Liver (tissue), 9 donors: ENCODE data around the gene SIDT2. TPM values are rescaled to one million over a fixed set of nuclear protein-coding genes. Genes with fewer than 3 reads are reported as not detected.

ENCODE experiments used
- DNase-seq: peaks from one replicate; pipeline ENCODE4 v3.0.0-alpha.2; 2017; ENCODE audit warnings: low spot score
- H3K27ac ChIP-seq, 2 donors: one replicate each; pipeline ENCODE4 v1.7.0; 2013; ENCODE audit warnings: inconsistent platforms in 2 of 2, low read length in 2 of 2, control low read depth in 1 of 2, low read depth in 1 of 2, mild to moderate bottlenecking in 1 of 2
- H3K27me3 ChIP-seq, 4 donors: one replicate each; pipeline versions ENCODE4 v1.6.1 to v1.7.0; 2013; ENCODE audit warnings: low read length in 3 of 4, inconsistent platforms in 1 of 4, mild to moderate bottlenecking in 1 of 4, moderate library complexity in 1 of 4; ENCODE audit not compliant: control insufficient read depth in 4 of 4, insufficient read depth in 4 of 4
- H3K36me3 ChIP-seq, 4 donors: one replicate each; pipeline versions ENCODE4 v1.6.1 to v1.7.0; 2013; ENCODE audit warnings: low read length in 3 of 4, mild to moderate bottlenecking in 3 of 4, low read depth in 1 of 4, moderate library complexity in 1 of 4; ENCODE audit not compliant: control insufficient read depth in 4 of 4, insufficient read depth in 3 of 4
- H3K4me1 ChIP-seq, 4 donors: one replicate each; pipeline versions ENCODE4 v1.6.1 to v1.7.0; 2013; ENCODE audit warnings: low read length in 3 of 4, mild to moderate bottlenecking in 3 of 4, moderate library complexity in 1 of 4; ENCODE audit not compliant: control insufficient read depth in 4 of 4, insufficient read depth in 4 of 4
- H3K4me3 ChIP-seq, 3 donors: one replicate each; pipeline versions ENCODE4 v1.6.1 to v1.7.0; 2013; ENCODE audit warnings: low read length in 3 of 3, control low read depth in 1 of 3, low read depth in 1 of 3, mild to moderate bottlenecking in 1 of 3
- H3K9ac ChIP-seq, 2 donors: one replicate each; pipeline ENCODE4 v1.7.0; 2013; ENCODE audit warnings: low read length in 2 of 2, mild to moderate bottlenecking in 2 of 2, moderate library complexity in 2 of 2, control low read depth in 1 of 2, low read depth in 1 of 2
- H3K9me3 ChIP-seq, 4 donors: one replicate each; pipeline versions ENCODE4 v1.6.1 to v1.7.0; 2013; ENCODE audit warnings: low read length in 3 of 4; ENCODE audit not compliant: control insufficient read depth in 4 of 4
- EGR1 ChIP-seq, 2 donors: IDR thresholded peaks; 2 replicates each; pipeline ENCODE4 v1.6.1; 2016 to 2018; ENCODE audit warnings: antibody characterized with exemption in 2 of 2, low read depth in 2 of 2
- FOXA1 ChIP-seq: IDR thresholded peaks from 2 replicates; pipeline ENCODE4 v1.6.1; 2016; ENCODE audit warnings: antibody characterized with exemption
- FOXA2 ChIP-seq: IDR thresholded peaks from 2 replicates; pipeline ENCODE4 v1.6.1; 2016; ENCODE audit warnings: antibody characterized with exemption
- GABPA ChIP-seq, 2 donors: IDR thresholded peaks in 1 of 2; conservative IDR thresholded peaks in 1 of 2; 2 replicates each; pipeline ENCODE4 v1.6.1; 2016; ENCODE audit warnings: antibody characterized with exemption in 2 of 2, mild to moderate bottlenecking in 1 of 2, moderate library complexity in 1 of 2
- HNF4A ChIP-seq, 2 donors: conservative IDR thresholded peaks; 2 replicates each; pipeline ENCODE4 v1.6.1; 2016; ENCODE audit warnings: antibody characterized with exemption in 2 of 2, mild to moderate bottlenecking in 2 of 2
- HNF4G ChIP-seq: IDR thresholded peaks from 2 replicates; pipeline ENCODE4 v1.6.1; 2016; ENCODE audit warnings: antibody characterized with exemption
- JUND ChIP-seq, 2 donors: IDR thresholded peaks; 2 replicates each; pipeline ENCODE4 v1.6.1; 2016; ENCODE audit warnings: antibody characterized with exemption in 2 of 2
- NR2F2 ChIP-seq: IDR thresholded peaks from 2 replicates; pipeline ENCODE4 v1.6.1; 2016; ENCODE audit warnings: antibody characterized with exemption
- RAD21 ChIP-seq, 2 donors: IDR thresholded peaks; 2 replicates each; pipeline ENCODE4 v1.6.1; 2016; ENCODE audit warnings: antibody characterized with exemption in 2 of 2, mild to moderate bottlenecking in 2 of 2
- RXRA ChIP-seq, 2 donors: IDR thresholded peaks; 2 replicates each; pipeline ENCODE4 v1.6.1; 2017 to 2018; ENCODE audit warnings: antibody characterized with exemption in 2 of 2, mild to moderate bottlenecking in 1 of 2
- SP1 ChIP-seq: IDR thresholded peaks from 2 replicates; pipeline ENCODE4 v1.6.1; 2018; ENCODE audit warnings: antibody characterized with exemption, mild to moderate bottlenecking
- TAF1 ChIP-seq: conservative IDR thresholded peaks from 2 replicates; pipeline ENCODE4 v1.6.1; 2016; ENCODE audit warnings: antibody characterized with exemption, mild to moderate bottlenecking
- YY1 ChIP-seq: IDR thresholded peaks from 2 replicates; pipeline ENCODE4 v1.6.1; 2016; ENCODE audit warnings: antibody characterized with exemption, mild to moderate bottlenecking
- WGBS: extraction: QIAGEN DNeasy Blood & Tissue Kit; methylation state at CpG from one replicate; pipeline ENCODE4 v1.1.7; 2013; 5-methylcytosine and 5-hydroxymethylcytosine counted together
- polyA plus RNA-seq, 2 donors: library from polyadenylated mRNA; stranded (reverse) in 1 of 2; unstranded in 1 of 2; fragments of 200-250 nt in 1 of 2; fragments of >200 nt in 1 of 2; fragmentation: Nextera tagmentation in 1 of 2; extraction: Ambion mirVana in 1 of 2; gene quantifications; one replicate each; pipeline versions ENCODE4 v1.2.1 to v1.2.3, GENCODE V29; 2013 to 2015
- total RNA-seq, 2 donors: library from RNA; depleted of rRNA; stranded (reverse); fragments of >200 nt; gene quantifications; one replicate each; pipeline ENCODE4 v1.2.3, GENCODE V29; 2014
- TF ChIP-seq, protein P1 (sequence below): IDR thresholded peaks from 2 replicates; pipeline ENCODE4 v1.6.1; 2016; ENCODE audit warnings: antibody characterized with exemption
- TF ChIP-seq, protein P2 (sequence below): IDR thresholded peaks from 2 replicates; pipeline ENCODE4 v1.6.1; 2016; ENCODE audit warnings: antibody characterized with exemption
- TF ChIP-seq, protein P3 (sequence below): IDR thresholded peaks from 2 replicates; pipeline ENCODE4 v1.6.1; 2016; ENCODE audit warnings: antibody characterized with exemption
- TF ChIP-seq, protein P4 (sequence below): IDR thresholded peaks from 2 replicates; pipeline ENCODE4 v1.6.1; 2016; ENCODE audit warnings: antibody characterized with exemption, mild to moderate bottlenecking
- TF ChIP-seq, protein P5 (sequence below): fragments of 150-350 bp; IDR thresholded peaks from 2 replicates; pipeline ENCODE4 v1.5.1; 2017; ENCODE audit warnings: improper control_type of control experiment, low read depth, low read length; ENCODE audit not compliant: missing input control
- donor health status: healthy.
- donor health status: healthy.
- donor health status: healthy.
- donor health status: healthy.
- donor health status: healthy.

Gene SIDT2
- total and polyA plus RNA-seq, 4 donors: 11.2 to 42.9 (median 22.4) TPM

DNA sequence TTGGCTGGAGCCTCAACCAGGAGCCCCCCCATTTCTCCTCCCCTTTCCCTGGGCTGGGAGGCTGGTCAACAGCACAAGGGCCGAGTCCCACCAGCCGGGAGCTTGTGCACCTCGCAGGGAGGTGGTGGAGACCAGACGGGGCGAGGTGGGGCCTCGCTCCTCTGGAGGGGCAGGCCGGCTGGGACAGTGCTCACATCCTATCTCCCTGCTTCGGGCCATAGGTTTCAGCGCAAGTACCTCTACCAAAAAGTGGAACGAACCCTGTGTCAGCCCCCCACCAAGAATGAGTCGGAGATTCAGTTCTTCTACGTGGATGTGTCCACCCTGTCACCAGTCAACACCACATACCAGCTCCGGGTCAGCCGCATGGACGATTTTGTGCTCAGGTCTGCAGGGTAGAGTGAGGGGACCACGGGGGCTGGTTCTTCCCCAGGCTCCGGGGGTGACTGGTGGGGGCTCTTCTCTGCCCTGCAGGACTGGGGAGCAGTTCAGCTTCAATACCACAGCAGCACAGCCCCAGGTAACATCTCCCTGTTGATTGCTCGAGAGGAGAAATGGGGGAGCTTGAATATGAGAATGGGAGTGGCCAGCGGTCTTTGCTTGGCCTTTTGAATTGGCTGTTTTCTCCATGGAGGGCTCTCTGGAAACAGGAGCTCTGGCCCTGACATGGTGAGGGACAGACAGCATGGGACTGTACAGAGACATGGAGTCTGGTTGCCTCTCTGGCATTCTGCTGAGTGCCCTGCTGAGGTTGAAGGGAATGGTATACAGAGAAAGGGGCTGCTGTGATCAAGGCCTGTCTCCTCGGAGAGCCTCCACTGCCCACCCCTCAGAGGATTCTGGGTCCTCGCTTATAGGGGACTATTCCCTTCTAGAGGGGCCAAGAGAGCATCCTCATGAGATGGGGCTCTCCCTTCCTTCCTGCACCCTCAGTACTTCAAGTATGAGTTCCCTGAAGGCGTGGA, 3.3 kb downstream of the SIDT2 start:
- 95% methylated on average over 22 of the region's 22 CpGs for whole genome bisulfite sequencing
- H3K36me3 ChIP-seq: peaks cover 3 to 30% (median 12%) of the 10 kb centered on the region in 4 donors
- H3K4me1 ChIP-seq: peaks cover 4 to 23% (median 18%) of the 10 kb centered on the region in 4 donors
- H3K4me3 ChIP-seq: no peak overlapping the region
- no peaks in the 10 kb centered on the region for H3K9me3 ChIP-seq
- H3K9ac ChIP-seq: no peak overlapping the region
- no peaks in the 10 kb centered on the region for H3K27me3 ChIP-seq
- TF ChIP-seq, protein P1, sequence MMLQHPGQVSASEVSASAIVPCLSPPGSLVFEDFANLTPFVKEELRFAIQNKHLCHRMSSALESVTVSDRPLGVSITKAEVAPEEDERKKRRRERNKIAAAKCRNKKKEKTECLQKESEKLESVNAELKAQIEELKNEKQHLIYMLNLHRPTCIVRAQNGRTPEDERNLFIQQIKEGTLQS: no peak
- TF ChIP-seq RAD21 (IDR thresholded peaks at IDR 0.05) (no peak), SP1 (no peak), YY1 (no peak), NR2F2 (no peak), GABPA (IDR thresholded peaks at IDR 0.05 in 1 of 2, conservative IDR thresholded peaks at IDR 0.05 in 1 of 2) (no peak), FOXA2 (no peak), JUND (IDR thresholded peaks at IDR 0.05) (no peak), FOXA1 (no peak), HNF4A (conservative IDR thresholded peaks at IDR 0.05) (no peak), TAF1 (no peak), EGR1 (IDR thresholded peaks at IDR 0.05; ENCODE audit: low read depth in 2 of 2) (no peak), RXRA (IDR thresholded peaks at IDR 0.05) (no peak), HNF4G (no peak)
- TF ChIP-seq, protein P2, sequence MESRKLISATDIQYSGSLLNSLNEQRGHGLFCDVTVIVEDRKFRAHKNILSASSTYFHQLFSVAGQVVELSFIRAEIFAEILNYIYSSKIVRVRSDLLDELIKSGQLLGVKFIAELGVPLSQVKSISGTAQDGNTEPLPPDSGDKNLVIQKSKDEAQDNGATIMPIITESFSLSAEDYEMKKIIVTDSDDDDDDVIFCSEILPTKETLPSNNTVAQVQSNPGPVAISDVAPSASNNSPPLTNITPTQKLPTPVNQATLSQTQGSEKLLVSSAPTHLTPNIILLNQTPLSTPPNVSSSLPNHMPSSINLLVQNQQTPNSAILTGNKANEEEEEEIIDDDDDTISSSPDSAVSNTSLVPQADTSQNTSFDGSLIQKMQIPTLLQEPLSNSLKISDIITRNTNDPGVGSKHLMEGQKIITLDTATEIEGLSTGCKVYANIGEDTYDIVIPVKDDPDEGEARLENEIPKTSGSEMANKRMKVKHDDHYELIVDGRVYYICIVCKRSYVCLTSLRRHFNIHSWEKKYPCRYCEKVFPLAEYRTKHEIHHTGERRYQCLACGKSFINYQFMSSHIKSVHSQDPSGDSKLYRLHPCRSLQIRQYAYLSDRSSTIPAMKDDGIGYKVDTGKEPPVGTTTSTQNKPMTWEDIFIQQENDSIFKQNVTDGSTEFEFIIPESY: no peak
- TF ChIP-seq, protein P3, sequence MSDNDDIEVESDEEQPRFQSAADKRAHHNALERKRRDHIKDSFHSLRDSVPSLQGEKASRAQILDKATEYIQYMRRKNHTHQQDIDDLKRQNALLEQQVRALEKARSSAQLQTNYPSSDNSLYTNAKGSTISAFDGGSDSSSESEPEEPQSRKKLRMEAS: no peak
- TF ChIP-seq, protein P4, sequence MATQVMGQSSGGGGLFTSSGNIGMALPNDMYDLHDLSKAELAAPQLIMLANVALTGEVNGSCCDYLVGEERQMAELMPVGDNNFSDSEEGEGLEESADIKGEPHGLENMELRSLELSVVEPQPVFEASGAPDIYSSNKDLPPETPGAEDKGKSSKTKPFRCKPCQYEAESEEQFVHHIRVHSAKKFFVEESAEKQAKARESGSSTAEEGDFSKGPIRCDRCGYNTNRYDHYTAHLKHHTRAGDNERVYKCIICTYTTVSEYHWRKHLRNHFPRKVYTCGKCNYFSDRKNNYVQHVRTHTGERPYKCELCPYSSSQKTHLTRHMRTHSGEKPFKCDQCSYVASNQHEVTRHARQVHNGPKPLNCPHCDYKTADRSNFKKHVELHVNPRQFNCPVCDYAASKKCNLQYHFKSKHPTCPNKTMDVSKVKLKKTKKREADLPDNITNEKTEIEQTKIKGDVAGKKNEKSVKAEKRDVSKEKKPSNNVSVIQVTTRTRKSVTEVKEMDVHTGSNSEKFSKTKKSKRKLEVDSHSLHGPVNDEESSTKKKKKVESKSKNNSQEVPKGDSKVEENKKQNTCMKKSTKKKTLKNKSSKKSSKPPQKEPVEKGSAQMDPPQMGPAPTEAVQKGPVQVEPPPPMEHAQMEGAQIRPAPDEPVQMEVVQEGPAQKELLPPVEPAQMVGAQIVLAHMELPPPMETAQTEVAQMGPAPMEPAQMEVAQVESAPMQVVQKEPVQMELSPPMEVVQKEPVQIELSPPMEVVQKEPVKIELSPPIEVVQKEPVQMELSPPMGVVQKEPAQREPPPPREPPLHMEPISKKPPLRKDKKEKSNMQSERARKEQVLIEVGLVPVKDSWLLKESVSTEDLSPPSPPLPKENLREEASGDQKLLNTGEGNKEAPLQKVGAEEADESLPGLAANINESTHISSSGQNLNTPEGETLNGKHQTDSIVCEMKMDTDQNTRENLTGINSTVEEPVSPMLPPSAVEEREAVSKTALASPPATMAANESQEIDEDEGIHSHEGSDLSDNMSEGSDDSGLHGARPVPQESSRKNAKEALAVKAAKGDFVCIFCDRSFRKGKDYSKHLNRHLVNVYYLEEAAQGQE: no peak
- TF ChIP-seq, protein P5, sequence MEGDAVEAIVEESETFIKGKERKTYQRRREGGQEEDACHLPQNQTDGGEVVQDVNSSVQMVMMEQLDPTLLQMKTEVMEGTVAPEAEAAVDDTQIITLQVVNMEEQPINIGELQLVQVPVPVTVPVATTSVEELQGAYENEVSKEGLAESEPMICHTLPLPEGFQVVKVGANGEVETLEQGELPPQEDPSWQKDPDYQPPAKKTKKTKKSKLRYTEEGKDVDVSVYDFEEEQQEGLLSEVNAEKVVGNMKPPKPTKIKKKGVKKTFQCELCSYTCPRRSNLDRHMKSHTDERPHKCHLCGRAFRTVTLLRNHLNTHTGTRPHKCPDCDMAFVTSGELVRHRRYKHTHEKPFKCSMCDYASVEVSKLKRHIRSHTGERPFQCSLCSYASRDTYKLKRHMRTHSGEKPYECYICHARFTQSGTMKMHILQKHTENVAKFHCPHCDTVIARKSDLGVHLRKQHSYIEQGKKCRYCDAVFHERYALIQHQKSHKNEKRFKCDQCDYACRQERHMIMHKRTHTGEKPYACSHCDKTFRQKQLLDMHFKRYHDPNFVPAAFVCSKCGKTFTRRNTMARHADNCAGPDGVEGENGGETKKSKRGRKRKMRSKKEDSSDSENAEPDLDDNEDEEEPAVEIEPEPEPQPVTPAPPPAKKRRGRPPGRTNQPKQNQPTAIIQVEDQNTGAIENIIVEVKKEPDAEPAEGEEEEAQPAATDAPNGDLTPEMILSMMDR: no peak
- no peak for DNase-seq
- H3K27ac ChIP-seq: no peak overlapping the region
